Measurements from ENCODE around the gene NGFR. TPM values are rescaled to one million over a fixed set of nuclear protein-coding genes. Genes with fewer than 3 reads are reported as not detected.

The NGFR gene
- total and polyA plus RNA-seq, 9 of the 15 experiments (the other 6 are each of a cell fraction or from before 2014, with no cell fraction given) = 0.07 to 0.23 (median 0.13) TPM; not detected in 4

- no peak overlapping the region for H3K9ac ChIP-seq (ENCODE audit: insufficient read depth in 1 of 2, low read depth in 2 of 2, low read length in 2 of 2)
- H3K4me3 ChIP-seq = no peak overlapping the region
- no peaks in the 10 kb centered on the region for H3K79me2 ChIP-seq (ENCODE audit: control insufficient read depth, insufficient read depth, low read length)
- in situ Hi-C loops (cut with MboI) (no loop called here), intact Hi-C loops (cut with micrococcal nuclease) (no loop called here)
- no TSS peak for BruUV-seq (replicated peaks)
- H3K27me3 ChIP-seq (ENCODE audit: control insufficient read depth in 2 of 2, insufficient read depth in 2 of 2, low read length in 2 of 2) = peaks cover 34 to 86% of the 10 kb centered on the region in 2 experiments
- no peak overlapping the region for H2AFZ ChIP-seq (ENCODE audit: low read depth, low read length)
- no peaks in the 10 kb centered on the region for H3K9me3 ChIP-seq (replicated peaks; ENCODE audit: control insufficient read depth, insufficient read depth, low read depth, low read length)
- ChIA-PET CTCF (ENCODE audit: low intra/inter-chr PET ratio) (no interaction called here), POLR2A (no interaction called here)
- H3K4me2 ChIP-seq (ENCODE audit: insufficient read depth, low read length) = no peak overlapping the region
- peaks cover 6% of the 10 kb centered on the region; the same call in 1 of the 2 replicates for H4K20me1 ChIP-seq (replicated peaks; ENCODE audit: control insufficient read depth, insufficient read depth, low read length)
- H3K4me1 ChIP-seq (replicated peaks in 1 of 2; ENCODE audit: control insufficient read depth in 2 of 2, insufficient read depth in 2 of 2, low read length in 2 of 2) = peaks cover 7 to 8% of the 10 kb centered on the region in 2 experiments; a peak in 3 of 5 replicates
- no peaks in the 10 kb centered on the region for H3K36me3 ChIP-seq (ENCODE audit: control insufficient read depth, insufficient read depth, low read length)
- ATAC-seq = no peak
- FAIRE-seq = no peak
- no peaks in the 10 kb centered on the region for H3K9me1 ChIP-seq (ENCODE audit: control insufficient read depth, insufficient read depth, low read length)
- TF ChIP-seq, protein P1, sequence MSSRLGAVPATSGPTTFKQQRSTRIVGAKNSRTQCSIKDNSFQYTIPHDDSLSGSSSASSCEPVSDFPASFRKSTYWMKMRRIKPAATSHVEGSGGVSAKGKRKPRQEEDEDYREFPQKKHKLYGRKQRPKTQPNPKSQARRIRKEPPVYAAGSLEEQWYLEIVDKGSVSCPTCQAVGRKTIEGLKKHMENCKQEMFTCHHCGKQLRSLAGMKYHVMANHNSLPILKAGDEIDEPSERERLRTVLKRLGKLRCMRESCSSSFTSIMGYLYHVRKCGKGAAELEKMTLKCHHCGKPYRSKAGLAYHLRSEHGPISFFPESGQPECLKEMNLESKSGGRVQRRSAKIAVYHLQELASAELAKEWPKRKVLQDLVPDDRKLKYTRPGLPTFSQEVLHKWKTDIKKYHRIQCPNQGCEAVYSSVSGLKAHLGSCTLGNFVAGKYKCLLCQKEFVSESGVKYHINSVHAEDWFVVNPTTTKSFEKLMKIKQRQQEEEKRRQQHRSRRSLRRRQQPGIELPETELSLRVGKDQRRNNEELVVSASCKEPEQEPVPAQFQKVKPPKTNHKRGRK (tag; IDR thresholded peaks at IDR 0.05) = 0 out of 2 replicates have a peak, but pooled peaks have one; percentile 35
- TF ChIP-seq, protein P2, sequence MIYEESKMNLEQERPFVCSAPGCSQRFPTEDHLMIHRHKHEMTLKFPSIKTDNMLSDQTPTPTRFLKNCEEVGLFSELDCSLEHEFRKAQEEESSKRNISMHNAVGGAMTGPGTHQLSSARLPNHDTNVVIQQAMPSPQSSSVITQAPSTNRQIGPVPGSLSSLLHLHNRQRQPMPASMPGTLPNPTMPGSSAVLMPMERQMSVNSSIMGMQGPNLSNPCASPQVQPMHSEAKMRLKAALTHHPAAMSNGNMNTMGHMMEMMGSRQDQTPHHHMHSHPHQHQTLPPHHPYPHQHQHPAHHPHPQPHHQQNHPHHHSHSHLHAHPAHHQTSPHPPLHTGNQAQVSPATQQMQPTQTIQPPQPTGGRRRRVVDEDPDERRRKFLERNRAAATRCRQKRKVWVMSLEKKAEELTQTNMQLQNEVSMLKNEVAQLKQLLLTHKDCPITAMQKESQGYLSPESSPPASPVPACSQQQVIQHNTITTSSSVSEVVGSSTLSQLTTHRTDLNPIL (CRISPR knock-in tag; IDR thresholded peaks at IDR 0.05) = no peak
- DNase-seq (ENCODE audit: extremely low read depth in 1 of 4, low spot score in 3 of 4) = no peak
- WGBS (ENCODE audit: insufficient coverage, low coverage, missing lambda C conversion rate) = 4% methylated on average over 6 of the region's 10 CpGs
- H3K27ac ChIP-seq (ENCODE audit: extremely low read depth, low read depth, low read length) = no peak overlapping the region
Measured at GRCh38 chr17:49484588-49484987, 10.5 kb upstream of the NGFR start.
